ENCODE data around the gene TBC1D13. TPM values are rescaled to one million over a fixed set of nuclear protein-coding genes. Genes with fewer than 3 reads are reported as not detected.

The TBC1D13 gene
- total and polyA plus RNA-seq, 9 of the 15 experiments (the other 6 are each of a cell fraction or from before 2014, with no cell fraction given): 2.3 to 28.7 (median 11.4) TPM

GRCh38 chr9:128818839-128819715 lies 32.0 kb downstream of the TBC1D13 start (continued):
- TF ChIP-seq ARID2 (IDR thresholded peaks at IDR 0.05): no peak
- TF ChIP-seq TEAD4 (IDR thresholded peaks at IDR 0.05; ENCODE audit: low read length): no peak
- no peak; the same call in 1 of the 2 replicates for TF ChIP-seq TEAD4 (CRISPR knock-in tag; IDR thresholded peaks at IDR 0.05; ENCODE audit: borderline replicate concordance)
- TF ChIP-seq RNF219 (CRISPR knock-in tag; IDR thresholded peaks at IDR 0.05): no peak
- TF ChIP-seq PHB2 (IDR thresholded peaks at IDR 0.05; ENCODE audit: low read depth): no peak
- TF ChIP-seq ZNF436 (CRISPR knock-in tag; IDR thresholded peaks at IDR 0.05): no peak
- TF ChIP-seq SREBF1 (IDR thresholded peaks at IDR 0.05; ENCODE audit: borderline replicate concordance, low read depth, low read length): no peak
- TF ChIP-seq BCL6 (CRISPR knock-in tag; IDR thresholded peaks at IDR 0.05): no peak
- TF ChIP-seq RREB1 (CRISPR knock-in tag; IDR thresholded peaks at IDR 0.05): peak; percentile 13; the same call in 1 of the 2 replicates
- TF ChIP-seq DNMT1 (IDR thresholded peaks at IDR 0.05): no peak
- TF ChIP-seq ZNF655 (CRISPR knock-in tag; IDR thresholded peaks at IDR 0.05): no peak
- TF ChIP-seq HNRNPL (IDR thresholded peaks at IDR 0.05; ENCODE audit: low read depth, low read length): peak; percentile 81
- TF ChIP-seq USF1 (CRISPR knock-in tag; IDR thresholded peaks at IDR 0.05): 0 out of 2 replicates have a peak, but pooled peaks have one; percentile 41
- no peak for TF ChIP-seq POLR2B (IDR thresholded peaks at IDR 0.05; ENCODE audit: low read depth, partially characterized antibody)
- TF ChIP-seq KAT8 (IDR thresholded peaks at IDR 0.05; ENCODE audit: low read depth): no peak
- TF ChIP-seq RNF2 (IDR thresholded peaks at IDR 0.05): no peak
